HG03103 (cell line): ENCODE measurements around the gene TFCP2L1.

Source experiments
- ATAC-seq: cut with Tn5 transposase; IDR thresholded peaks from one replicate; pipeline ENCODE4 v1.9.1; 2021; ENCODE audit warnings: low read depth; ENCODE audit not compliant: unreplicated experiment

TFCP2L1 gene

GRCh38 chr2:121200011-121200347, 85.0 kb downstream of the TFCP2L1 start:
- ATAC-seq: no peak

GRCh38 chr2:121199281-121200010, 85.6 kb downstream of the TFCP2L1 start:
- ATAC-seq: no peak

- no peak for ATAC-seq
Measured at GRCh38 chr2:121197369-121198091, 87.5 kb downstream of the TFCP2L1 start.

- no peak for ATAC-seq
Measured at GRCh38 chr2:121196849-121197155, 88.2 kb downstream of the TFCP2L1 start.

- ATAC-seq: no peak
Measured at GRCh38 chr2:121196132-121196848, 88.7 kb downstream of the TFCP2L1 start.

GRCh38 chr2:121195036-121195435, 90.0 kb downstream of the TFCP2L1 start:
- no peak for ATAC-seq

GRCh38 chr2:121194626-121195025, 90.4 kb downstream of the TFCP2L1 start:
- no peak for ATAC-seq

- no peak for ATAC-seq
Measured at GRCh38 chr2:121193185-121193584, 91.8 kb downstream of the TFCP2L1 start.

GRCh38 chr2:121192576-121192975, 92.4 kb downstream of the TFCP2L1 start:
- no peak for ATAC-seq

GRCh38 chr2:121191191-121192170, 93.5 kb downstream of the TFCP2L1 start:
- ATAC-seq: no peak

GRCh38 chr2:121189661-121190381, 95.2 kb downstream of the TFCP2L1 start:
- ATAC-seq: no peak

GRCh38 chr2:121189011-121189410, 96.0 kb downstream of the TFCP2L1 start:
- ATAC-seq: no peak

GRCh38 chr2:121187982-121188411, 97.0 kb downstream of the TFCP2L1 start:
- ATAC-seq: no peak

GRCh38 chr2:121187351-121187981, 97.5 kb downstream of the TFCP2L1 start:
- no peak for ATAC-seq

- no peak for ATAC-seq
Measured at GRCh38 chr2:121186261-121186660, 98.7 kb downstream of the TFCP2L1 start.

GRCh38 chr2:121185571-121186074, 99.4 kb downstream of the TFCP2L1 start:
- ATAC-seq: no peak

- ATAC-seq: no peak
Measured at GRCh38 chr2:121185111-121185510, 99.9 kb downstream of the TFCP2L1 start.

- no peak for ATAC-seq
Measured at GRCh38 chr2:121184248-121184862, 100.6 kb downstream of the TFCP2L1 start.

- no peak for ATAC-seq
Measured at GRCh38 chr2:121182520-121182919, 102.5 kb downstream of the TFCP2L1 start.
